Hematopoietic multipotent progenitor cell (in vitro differentiated cells): ENCODE measurements around the gene ADAM19. TPM values are rescaled to one million over a fixed set of nuclear protein-coding genes. Genes with fewer than 3 reads are reported as not detected.

Source experiments
- DNase-seq, 3 donors: peaks; one replicate each; pipeline ENCODE4 v3.0.0-alpha.2; 2011 to 2015; ENCODE audit warnings: low read depth in 2 of 3, low spot score in 2 of 3
- total RNA-seq: library from RNA; depleted of rRNA; stranded (reverse); fragments of >200 nt; gene quantifications from one replicate; pipeline ENCODE4 v1.2.3, GENCODE V29; 2012

The ADAM19 gene
- 2.2 TPM for total RNA-seq

DNA sequence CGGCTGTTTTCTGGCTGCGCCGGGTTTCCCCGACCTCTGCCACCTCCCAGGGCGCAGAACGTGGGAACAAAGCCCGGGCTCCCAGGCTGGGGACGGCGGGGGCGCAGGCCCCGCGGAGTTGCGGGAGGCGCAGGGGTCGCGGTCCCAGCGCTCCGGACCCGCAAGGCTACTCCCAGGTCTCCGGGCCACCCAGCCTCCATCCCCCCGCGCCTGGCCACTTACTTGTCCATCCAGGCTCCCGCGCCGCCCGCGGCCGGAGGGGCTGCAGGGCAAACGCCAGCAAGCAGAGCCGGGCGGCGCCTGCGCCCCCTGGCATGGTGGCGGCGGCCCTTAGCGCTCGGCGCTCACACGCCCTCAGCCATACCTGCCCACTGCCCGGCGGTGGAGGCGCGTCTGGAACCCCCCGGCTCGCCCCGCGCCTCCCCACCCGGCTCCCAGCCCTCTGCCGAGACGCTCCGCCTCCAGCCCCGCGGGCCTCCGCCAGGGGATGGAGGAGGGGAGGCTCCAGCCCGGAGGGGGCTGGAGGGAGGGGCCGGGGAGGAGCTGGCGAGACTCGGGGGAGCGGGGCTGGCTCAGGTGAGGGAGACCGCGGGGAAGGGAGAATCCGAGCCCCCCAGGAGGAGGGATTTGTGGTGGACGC is at the start of gene ADAM19:
ADAM19 (minus strand) TSS at position 395 of the 640 bp plus-strand sequence; CDS start at position 316, 79 bp downstream.
- peak in 2 of 3 donors; percentile 43 to 58 for DNase-seq

- no peak for DNase-seq
These were observed 48.6 kb upstream of the ADAM19 start for GRCh38 chr5:157624144-157624543.

- no peak for DNase-seq
These were observed 45.2 kb upstream of the ADAM19 start for GRCh38 chr5:157620776-157621175.

GRCh38 chr5:157618191-157618765 is 42.7 kb upstream of the ADAM19 start:
- no peak for DNase-seq

- DNase-seq: no peak
These were observed 41.2 kb upstream of the ADAM19 start for GRCh38 chr5:157616785-157617184.

GRCh38 chr5:157613385-157614245 is 38.0 kb upstream of the ADAM19 start:
- peak in 1 of 3 donors; percentile 18 for DNase-seq

- DNase-seq: no peak
These were observed 37.0 kb upstream of the ADAM19 start for GRCh38 chr5:157612581-157612980.

- DNase-seq: peak in 1 of 3 donors; percentile 8
These were observed 36.2 kb upstream of the ADAM19 start for GRCh38 chr5:157611571-157612476.

- DNase-seq: no peak
These were observed 35.4 kb upstream of the ADAM19 start for GRCh38 chr5:157610990-157611389.

- no peak for DNase-seq
These were observed 33.5 kb upstream of the ADAM19 start for GRCh38 chr5:157608972-157609565.

GRCh38 chr5:157607371-157608161 is 32.0 kb upstream of the ADAM19 start:
- DNase-seq: peak in 1 of 3 donors; percentile 47

GRCh38 chr5:157606046-157606445 is 30.5 kb upstream of the ADAM19 start:
- DNase-seq: no peak

GRCh38 chr5:157603333-157604190 is 28.0 kb upstream of the ADAM19 start:
- peak in 1 of 3 donors; percentile 41 for DNase-seq

- no peak for DNase-seq
These were observed 26.9 kb upstream of the ADAM19 start for GRCh38 chr5:157602505-157602904.

- no peak for DNase-seq
These were observed 24.7 kb upstream of the ADAM19 start for GRCh38 chr5:157600252-157600651.

DNA sequence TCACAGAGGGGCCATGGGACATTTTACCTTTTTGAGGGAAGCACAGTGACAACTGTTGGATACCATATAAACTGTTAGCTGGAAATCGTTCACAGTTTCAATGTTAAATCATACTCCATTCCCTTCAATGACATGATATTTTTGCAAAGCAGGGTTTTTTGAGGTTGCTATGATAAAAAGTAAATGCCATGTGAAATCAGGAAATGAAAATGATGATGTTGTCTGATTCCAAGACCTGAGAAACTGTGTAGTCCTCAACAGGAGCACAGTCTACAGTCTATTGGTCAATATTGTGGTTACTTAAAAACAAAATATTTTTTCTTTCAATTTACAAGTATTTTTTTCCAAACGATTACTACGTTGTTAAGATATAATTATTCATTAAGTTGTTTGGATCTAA is 24.0 kb upstream of the ADAM19 start:
- no peak for DNase-seq

- no peak for DNase-seq
These were observed 22.9 kb upstream of the ADAM19 start for GRCh38 chr5:157598350-157598936.

DNA sequence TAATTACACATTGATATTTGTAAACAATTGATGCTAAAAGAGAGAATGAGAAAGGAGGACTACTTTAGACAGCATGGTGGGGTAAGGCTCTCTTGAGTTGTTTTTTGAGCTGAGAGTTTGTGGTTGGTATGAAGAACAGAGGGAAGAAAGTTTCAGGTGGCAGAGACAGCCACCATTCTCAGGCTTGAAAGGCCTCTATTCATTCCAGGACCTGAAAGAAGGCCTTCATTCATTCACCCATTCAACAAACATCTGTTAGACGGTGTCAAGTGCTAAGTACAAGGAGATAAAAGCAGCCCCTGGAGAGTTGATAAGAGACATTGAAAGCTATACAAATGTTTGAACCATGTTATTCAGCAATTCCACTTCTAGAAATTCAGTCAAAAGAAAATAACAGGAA is 21.7 kb upstream of the ADAM19 start:
- no peak for DNase-seq
